Raji (cell line): ENCODE results near the gene TTC39A.

Source experiments
- POLR2A ChIP-seq: IDR thresholded peaks from 2 replicates; pipeline ENCODE4 v1.6.1; 2011; ENCODE audit warnings: low read depth, low read length, control low read depth; ENCODE audit not compliant: insufficient read depth

The TTC39A gene

GRCh38 chr1:51280321-51280978, 49.9 kb downstream of the TTC39A start:
- TF ChIP-seq POLR2A, result no peak

- no peak for TF ChIP-seq POLR2A
Observed at GRCh38 chr1:51276286-51276685, 54.1 kb downstream of the TTC39A start.

DNA sequence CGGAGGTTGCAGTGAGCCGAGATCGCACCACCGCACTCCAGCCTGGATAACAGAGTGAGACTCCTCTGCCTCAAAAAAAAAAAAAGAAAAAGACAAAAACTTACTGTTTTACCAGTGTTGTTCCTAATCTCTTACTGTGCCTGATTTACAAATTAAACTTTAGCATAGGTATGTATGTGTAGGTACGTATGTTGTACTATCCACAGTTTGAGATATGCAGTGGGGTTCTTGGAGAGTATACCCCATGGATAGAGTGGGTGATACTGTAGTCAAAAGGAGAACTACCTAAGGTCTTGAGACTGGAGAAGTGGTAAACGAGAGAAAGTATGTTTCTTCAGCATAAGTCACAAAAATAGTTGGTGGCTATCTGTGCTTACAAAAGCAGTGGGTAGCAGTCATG, 55.7 kb downstream of the TTC39A start:
- TF ChIP-seq POLR2A, result no peak

- TF ChIP-seq POLR2A, result no peak
Observed at GRCh38 chr1:51272916-51273315, 57.4 kb downstream of the TTC39A start.

DNA sequence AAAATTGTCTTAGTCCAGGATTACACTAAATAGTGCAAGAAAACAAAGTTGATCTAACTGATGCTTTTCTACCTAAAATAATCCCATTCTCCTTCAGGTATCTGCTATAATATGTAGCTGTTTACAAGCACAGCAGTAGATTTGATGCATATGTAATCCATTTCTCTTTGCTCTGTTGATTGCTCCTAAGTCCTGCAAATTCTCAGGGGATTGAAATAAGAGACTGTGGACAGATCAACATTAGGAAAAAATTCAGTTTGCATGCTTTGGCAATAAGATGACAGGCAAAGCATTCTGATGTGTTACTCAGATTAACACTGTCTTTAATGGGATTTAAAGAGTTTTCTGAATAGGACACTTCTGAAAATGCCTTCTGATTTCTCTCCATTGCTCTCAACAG, 59.6 kb downstream of the TTC39A start:
- TF ChIP-seq POLR2A, result no peak

DNA sequence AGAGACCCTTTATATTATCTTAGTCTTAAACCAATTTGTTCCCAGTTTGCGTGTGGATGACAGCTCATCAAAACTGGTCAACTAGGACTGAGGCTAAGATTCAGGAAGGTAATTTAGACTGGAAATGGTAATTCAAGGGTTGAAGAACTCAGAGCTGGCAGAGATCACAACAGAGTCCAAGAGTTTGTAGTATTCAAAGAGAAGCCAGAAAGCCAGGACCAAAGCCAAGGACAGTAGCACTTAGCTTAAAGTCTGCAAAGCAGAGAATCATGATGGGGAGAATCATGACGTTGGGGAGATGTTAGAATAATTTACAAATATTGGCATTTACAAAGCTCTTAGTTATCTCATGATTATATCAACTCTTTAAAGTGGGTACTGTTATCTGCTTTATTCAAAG, 61.7 kb downstream of the TTC39A start:
- no peak for TF ChIP-seq POLR2A

DNA sequence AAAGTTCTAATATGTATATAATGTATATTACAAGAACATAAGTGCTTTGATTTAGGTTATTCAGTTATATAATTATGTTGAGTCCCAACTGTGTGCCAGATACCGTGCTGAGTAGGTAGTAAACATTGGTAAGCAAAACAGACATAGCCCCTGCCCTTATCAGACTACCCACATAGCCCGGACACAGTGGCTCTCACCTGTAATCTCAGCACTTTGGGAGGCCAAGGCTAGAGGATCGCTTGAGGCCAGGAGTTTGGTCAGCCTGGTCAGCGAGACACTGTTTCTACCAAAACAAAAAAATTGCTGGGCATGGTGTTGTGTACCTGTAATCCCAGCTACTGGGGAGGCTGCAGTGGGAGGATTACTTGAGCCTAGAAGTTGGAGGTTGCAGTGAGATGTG, 63.6 kb downstream of the TTC39A start:
- TF ChIP-seq POLR2A, result no peak

GRCh38 chr1:51266181-51266580, 64.2 kb downstream of the TTC39A start:
- no peak for TF ChIP-seq POLR2A

DNA sequence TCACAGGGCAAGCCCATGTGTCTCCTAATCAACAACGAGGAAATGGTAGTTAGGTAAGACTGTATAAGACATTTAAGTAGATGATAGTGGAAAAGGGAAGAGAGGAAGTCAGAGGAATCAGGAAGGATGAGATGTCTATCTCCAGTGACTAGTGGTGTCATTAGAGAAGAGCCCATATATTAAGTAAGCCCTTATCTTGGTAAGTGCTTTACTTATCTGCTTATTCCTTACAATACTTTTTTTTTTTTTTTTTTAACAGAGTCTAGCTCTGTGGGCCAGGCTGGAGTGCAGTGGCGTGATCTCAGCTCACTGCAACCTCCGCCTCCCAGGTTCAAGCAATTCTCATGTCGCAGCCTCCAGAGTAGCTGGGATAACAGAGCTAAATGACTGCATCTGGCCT, 64.7 kb downstream of the TTC39A start:
- TF ChIP-seq POLR2A, result no peak

GRCh38 chr1:51264451-51264850, 65.9 kb downstream of the TTC39A start:
- TF ChIP-seq POLR2A, result no peak

DNA sequence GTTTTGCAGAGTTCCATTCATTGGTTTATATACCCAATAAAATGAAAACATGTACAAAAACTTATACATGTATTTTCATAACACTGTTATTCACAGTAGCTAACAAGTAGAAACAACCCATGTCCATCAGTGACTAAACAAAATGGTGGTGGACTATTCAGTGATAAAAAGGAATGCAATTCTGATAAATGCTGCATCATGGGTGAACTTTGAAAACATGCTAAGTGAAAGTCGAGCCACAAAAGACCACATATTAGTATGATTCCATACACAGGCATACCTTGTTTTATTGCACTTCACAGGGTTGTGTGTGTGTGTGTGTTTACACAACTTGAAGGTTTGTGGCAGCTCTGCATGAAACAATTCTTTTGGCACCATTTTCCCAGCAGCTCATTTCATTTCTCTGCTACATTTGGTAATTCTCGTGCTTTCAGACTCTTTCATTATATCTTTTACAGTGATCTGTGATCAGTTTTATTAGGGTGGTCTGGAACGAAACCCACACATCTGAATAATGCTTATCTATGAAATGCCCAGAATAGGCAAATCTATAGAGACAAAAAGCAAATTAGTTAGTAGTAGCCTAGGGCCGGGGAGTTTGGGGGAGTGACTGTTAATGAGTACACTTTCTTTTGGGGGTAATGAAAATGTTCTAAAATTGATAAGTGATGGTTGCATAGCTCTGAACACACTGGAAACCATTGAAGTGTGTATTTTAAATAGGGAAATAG, 67.0 kb downstream of the TTC39A start:
- TF ChIP-seq POLR2A, result no peak

- no peak for TF ChIP-seq POLR2A
Observed at GRCh38 chr1:51255331-51255730, 75.0 kb downstream of the TTC39A start.

- TF ChIP-seq POLR2A, result no peak
Observed at GRCh38 chr1:51253691-51254090, 76.7 kb downstream of the TTC39A start.

GRCh38 chr1:51252366-51252765, 78.0 kb downstream of the TTC39A start:
- TF ChIP-seq POLR2A, result no peak

- no peak for TF ChIP-seq POLR2A
Observed at GRCh38 chr1:51249445-51249844, 80.9 kb downstream of the TTC39A start.

DNA sequence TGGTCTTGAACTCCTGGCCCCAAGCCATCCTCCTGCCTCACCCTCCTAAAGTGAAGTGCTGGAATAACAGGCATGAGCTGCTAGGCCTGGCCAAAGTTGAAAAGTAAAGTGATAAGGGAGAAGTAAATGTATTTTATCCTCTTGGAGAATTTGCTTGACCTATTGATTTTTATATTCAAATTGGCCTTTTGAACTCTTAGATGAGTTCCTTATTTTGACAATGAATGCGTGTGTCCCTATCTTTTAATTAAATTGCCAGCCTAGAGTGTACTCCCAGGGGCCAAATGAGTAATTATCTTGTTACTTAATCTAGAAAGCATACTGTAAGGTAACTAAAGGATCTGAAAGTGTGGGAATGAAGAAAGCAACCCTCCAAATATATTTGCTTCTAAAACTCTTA, 82.9 kb downstream of the TTC39A start:
- TF ChIP-seq POLR2A, result no peak

DNA sequence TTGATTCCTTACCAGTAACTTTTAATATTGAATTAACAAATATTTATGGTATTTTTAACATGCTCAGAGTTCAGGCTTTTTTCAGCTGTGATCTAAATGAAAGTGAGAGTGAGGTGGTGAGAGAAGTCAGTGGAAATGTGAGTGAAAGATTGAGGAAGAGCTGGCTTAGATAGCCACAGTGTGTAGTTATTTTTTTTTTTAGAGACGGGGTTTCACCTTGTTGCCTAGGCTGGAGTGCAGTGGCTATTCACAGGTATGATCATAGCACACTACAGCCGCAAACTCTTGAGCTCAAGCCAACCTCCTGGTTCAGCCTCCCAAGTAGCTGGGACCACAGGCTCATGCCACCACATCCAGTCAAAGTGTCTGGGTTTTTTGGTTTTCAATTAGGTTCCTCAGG, 83.3 kb downstream of the TTC39A start:
- no peak for TF ChIP-seq POLR2A
